ENCODE results near the gene WIZ.

The WIZ gene

GRCh38 chr19:15372891-15373301, 76.9 kb downstream of the WIZ start:
- DNase-seq = no peak

GRCh38 chr19:15372470-15372869, 77.3 kb downstream of the WIZ start:
- no peak for DNase-seq

GRCh38 chr19:15371786-15372380, 77.9 kb downstream of the WIZ start:
- no peak for DNase-seq

- no peak for DNase-seq
Measured at GRCh38 chr19:15371119-15371518, 78.6 kb downstream of the WIZ start.
